Endodermal cell (in vitro differentiated cells): ENCODE measurements around the gene CD300LG. TPM values are rescaled to one million over a fixed set of nuclear protein-coding genes. Genes with fewer than 3 reads are reported as not detected.

ENCODE experiments used
- DNase-seq: peaks from one replicate; pipeline ENCODE4 v3.0.0-alpha.2; 2017
- H3K27ac ChIP-seq: 2 replicates; pipeline ENCODE4 v1.5.1; 2013; ENCODE audit warnings: mild to moderate bottlenecking, low read depth, low read length, moderate library complexity
- H3K27me3 ChIP-seq: 2 replicates; pipeline ENCODE4 v1.6.1; 2013; ENCODE audit warnings: mild to moderate bottlenecking, low read length, moderate library complexity; ENCODE audit not compliant: insufficient read depth, control insufficient read depth, poor library complexity, severe bottlenecking
- H3K36me3 ChIP-seq: 2 replicates; pipeline ENCODE4 v1.7.0; 2013; ENCODE audit warnings: mild to moderate bottlenecking, low read length, moderate library complexity; ENCODE audit not compliant: control insufficient read depth, insufficient read depth
- H3K4me1 ChIP-seq: one replicate; pipeline ENCODE4 v1.7.0; 2013; ENCODE audit warnings: low read length; ENCODE audit not compliant: control insufficient read depth, insufficient read depth
- H3K4me3 ChIP-seq: 2 replicates; pipeline ENCODE4 v1.5.1; 2013; ENCODE audit warnings: mild to moderate bottlenecking, low read length, moderate library complexity
- H3K9ac ChIP-seq: 2 replicates; pipeline ENCODE4 v1.6.1; 2013; ENCODE audit warnings: mild to moderate bottlenecking, low read length, moderate library complexity; ENCODE audit not compliant: poor library complexity, severe bottlenecking; ENCODE audit errors: extremely low read depth
- H3K9me3 ChIP-seq: 2 replicates; pipeline ENCODE4 v1.6.1; 2013; ENCODE audit warnings: mild to moderate bottlenecking, low read length, moderate library complexity; ENCODE audit not compliant: control insufficient read depth
- H3K27ac Mint-ChIP-seq: 2 replicates; pipeline ENCODE4 v1.8.0; 2020; ENCODE audit warnings: mixed read lengths
- H3K27me3 Mint-ChIP-seq: 2 replicates; pipeline ENCODE4 v1.8.0; 2021; ENCODE audit warnings: mild to moderate bottlenecking, mixed read lengths; ENCODE audit not compliant: insufficient read depth
- H3K36me3 Mint-ChIP-seq: 2 replicates; pipeline ENCODE4 v1.8.0; 2020; ENCODE audit warnings: low read depth, mixed read lengths
- H3K4me1 Mint-ChIP-seq: 2 replicates; pipeline ENCODE4 v1.8.0; 2020; ENCODE audit warnings: mixed read lengths
- H3K4me3 Mint-ChIP-seq: 2 replicates; pipeline ENCODE4 v1.8.0; 2020; ENCODE audit warnings: mild to moderate bottlenecking, moderate library complexity, mixed read lengths
- H3K9me3 Mint-ChIP-seq: 2 replicates; pipeline ENCODE4 v1.8.0; 2020; ENCODE audit warnings: mild to moderate bottlenecking, mixed read lengths
- WGBS, 2 experiments: methylation state at CpG; one replicate each; pipeline versions ENCODE4 v1.1.5 to v1.1.7; 2013; ENCODE audit warnings: missing lambda C conversion rate in 2 of 2, mixed read lengths in 1 of 2; ENCODE audit not compliant: insufficient coverage in 1 of 2, insufficient read length in 1 of 2; 5-methylcytosine and 5-hydroxymethylcytosine counted together
- total RNA-seq, 2 donors: library from RNA; stranded (reverse); fragmentation: NEBNext Ultra II Directional in 1 of 2; extraction: Animal tissue kit (Norgen Biotek cat#: 25700) in 1 of 2; gene quantifications; 2 replicates in 1 of 2; 3 replicates in 1 of 2; pipeline ENCODE4 v1.2.1, GENCODE V29; 2021
- TF ChIP-seq, protein P1 (sequence below): fragments of 200-600 bp; sonication (generic); conservative IDR thresholded peaks from 2 replicates; pipeline ENCODE4 v1.5.0; 2021; ENCODE audit warnings: antibody characterized with exemption, mild to moderate bottlenecking

Gene CD300LG
- total RNA-seq, 2 donors from 2014 or later, result not detected

DNA sequence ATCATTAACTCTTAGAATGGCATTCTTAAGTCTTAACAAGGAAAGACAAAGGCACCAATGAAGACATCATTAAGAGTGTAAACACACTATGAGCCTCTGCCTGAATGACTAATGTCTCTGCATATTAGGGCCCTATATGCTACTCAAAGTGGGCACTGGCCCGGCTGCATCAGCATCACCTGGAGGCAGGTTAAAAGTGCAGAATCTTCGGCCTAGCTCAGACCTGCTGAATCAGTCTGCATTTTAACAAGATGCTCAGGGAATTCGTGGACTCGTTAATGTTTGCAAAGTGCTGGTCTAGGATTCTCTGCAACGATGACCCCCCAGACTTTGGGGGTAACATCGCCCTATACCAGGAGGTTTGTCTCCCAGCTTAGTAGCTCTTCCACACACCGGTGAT lies 20.8 kb upstream of the CD300LG start:
- H3K4me3 Mint-ChIP-seq, result no peak overlapping the region
- H3K9ac ChIP-seq, result no peak overlapping the region
- DNase-seq, result no peak
- H3K27ac Mint-ChIP-seq, result no peak overlapping the region
- no peaks in the 10 kb centered on the region for H3K9me3 Mint-ChIP-seq
- H3K9me3 ChIP-seq, result no peaks in the 10 kb centered on the region
- 93 to 94% methylated on average over 7 of the region's 7 CpGs for WGBS, 2 experiments
- no peak overlapping the region for H3K27ac ChIP-seq
- H3K27me3 Mint-ChIP-seq, result peaks cover 2% of the 10 kb centered on the region
- no peaks in the 10 kb centered on the region for H3K36me3 ChIP-seq
- H3K4me1 ChIP-seq, result no peaks in the 10 kb centered on the region
- H3K36me3 Mint-ChIP-seq, result peaks cover 1% of the 10 kb centered on the region
- no peak overlapping the region for H3K4me3 ChIP-seq
- H3K4me1 Mint-ChIP-seq, result peaks cover 7% of the 10 kb centered on the region
- TF ChIP-seq, protein P1, sequence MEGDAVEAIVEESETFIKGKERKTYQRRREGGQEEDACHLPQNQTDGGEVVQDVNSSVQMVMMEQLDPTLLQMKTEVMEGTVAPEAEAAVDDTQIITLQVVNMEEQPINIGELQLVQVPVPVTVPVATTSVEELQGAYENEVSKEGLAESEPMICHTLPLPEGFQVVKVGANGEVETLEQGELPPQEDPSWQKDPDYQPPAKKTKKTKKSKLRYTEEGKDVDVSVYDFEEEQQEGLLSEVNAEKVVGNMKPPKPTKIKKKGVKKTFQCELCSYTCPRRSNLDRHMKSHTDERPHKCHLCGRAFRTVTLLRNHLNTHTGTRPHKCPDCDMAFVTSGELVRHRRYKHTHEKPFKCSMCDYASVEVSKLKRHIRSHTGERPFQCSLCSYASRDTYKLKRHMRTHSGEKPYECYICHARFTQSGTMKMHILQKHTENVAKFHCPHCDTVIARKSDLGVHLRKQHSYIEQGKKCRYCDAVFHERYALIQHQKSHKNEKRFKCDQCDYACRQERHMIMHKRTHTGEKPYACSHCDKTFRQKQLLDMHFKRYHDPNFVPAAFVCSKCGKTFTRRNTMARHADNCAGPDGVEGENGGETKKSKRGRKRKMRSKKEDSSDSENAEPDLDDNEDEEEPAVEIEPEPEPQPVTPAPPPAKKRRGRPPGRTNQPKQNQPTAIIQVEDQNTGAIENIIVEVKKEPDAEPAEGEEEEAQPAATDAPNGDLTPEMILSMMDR, result no peak
- no peaks in the 10 kb centered on the region for H3K27me3 ChIP-seq

DNA sequence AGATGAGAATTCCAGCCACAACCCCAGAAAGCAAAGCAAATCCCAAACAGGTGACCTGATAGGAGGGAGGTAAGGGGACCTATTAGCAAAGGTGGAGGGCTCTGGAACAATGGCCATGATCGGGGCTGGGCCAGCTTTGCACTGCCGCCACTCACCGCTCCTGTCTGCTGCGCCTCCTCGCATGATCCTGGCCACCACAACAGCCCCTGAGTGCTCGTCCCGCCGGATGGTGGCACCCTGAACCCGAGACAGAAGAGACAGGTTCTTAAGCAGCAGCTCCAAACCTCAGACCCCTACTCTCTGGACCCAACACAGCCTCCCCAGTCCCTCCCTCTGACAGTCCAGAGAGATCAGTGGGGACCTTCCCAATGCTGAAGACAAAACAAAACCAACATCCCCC lies 19.4 kb upstream of the CD300LG start:
- 94 to 95% methylated on average over 6 to 9 of the region's 9 CpGs for WGBS, 2 experiments
- H3K4me3 ChIP-seq, result no peak overlapping the region
- H3K4me1 ChIP-seq, result no peaks in the 10 kb centered on the region
- H3K36me3 ChIP-seq, result no peaks in the 10 kb centered on the region
- no peaks in the 10 kb centered on the region for H3K9me3 ChIP-seq
- no peak overlapping the region for H3K27ac Mint-ChIP-seq
- no peaks in the 10 kb centered on the region for H3K27me3 ChIP-seq
- H3K4me1 Mint-ChIP-seq, result peaks cover 18% of the 10 kb centered on the region
- H3K36me3 Mint-ChIP-seq, result peaks cover 1% of the 10 kb centered on the region
- no peak overlapping the region for H3K27ac ChIP-seq
- TF ChIP-seq, protein P1, result no peak
- no peak for DNase-seq
- no peak overlapping the region for H3K4me3 Mint-ChIP-seq
- no peak overlapping the region for H3K9ac ChIP-seq
- H3K27me3 Mint-ChIP-seq, result peaks cover 10% of the 10 kb centered on the region
- H3K9me3 Mint-ChIP-seq, result no peaks in the 10 kb centered on the region

DNA sequence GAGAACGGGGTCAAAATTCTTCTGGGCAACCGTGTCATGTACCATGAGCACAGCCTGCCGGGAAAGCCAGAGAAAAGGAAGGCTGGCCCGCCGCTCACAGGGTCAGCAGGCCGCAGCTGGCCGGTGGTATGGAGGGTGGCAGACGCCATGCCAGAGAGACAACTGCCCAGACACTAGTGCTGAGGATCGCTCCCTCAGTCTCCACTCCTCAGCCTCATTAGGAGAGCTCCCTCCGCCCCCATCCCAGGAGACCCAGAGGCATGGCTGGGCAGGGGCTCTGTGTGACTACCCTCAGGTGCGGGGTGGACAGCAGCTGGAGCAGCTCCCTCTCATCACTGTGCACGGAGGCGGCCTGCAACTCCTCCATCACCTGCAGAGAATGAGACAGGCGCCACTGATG lies 17.2 kb upstream of the CD300LG start:
- no peaks in the 10 kb centered on the region for H3K36me3 Mint-ChIP-seq
- H3K27ac Mint-ChIP-seq, result no peak overlapping the region
- H3K9ac ChIP-seq, result no peak overlapping the region
- TF ChIP-seq, protein P1, result no peak
- no peak overlapping the region for H3K4me3 Mint-ChIP-seq
- H3K36me3 ChIP-seq, result no peaks in the 10 kb centered on the region
- no peak overlapping the region for H3K4me3 ChIP-seq
- H3K9me3 ChIP-seq, result peaks cover 8% of the 10 kb centered on the region
- 93 to 94% methylated on average over 11 to 14 of the region's 14 CpGs for WGBS, 2 experiments
- peaks cover 12% of the 10 kb centered on the region for H3K9me3 Mint-ChIP-seq
- H3K27ac ChIP-seq, result no peak overlapping the region
- peaks cover 24% of the 10 kb centered on the region for H3K4me1 Mint-ChIP-seq
- peaks cover 16% of the 10 kb centered on the region for H3K27me3 ChIP-seq
- no peak for DNase-seq
- H3K4me1 ChIP-seq, result no peaks in the 10 kb centered on the region
- H3K27me3 Mint-ChIP-seq, result peaks cover 25% of the 10 kb centered on the region
